ENCODE results near the gene FAM167B. TPM values are rescaled to one million over a fixed set of nuclear protein-coding genes. Genes with fewer than 3 reads are reported as not detected.
"Not testable (repeated sequence)": the region's sequence is repeated elsewhere in the genome, so short reads cannot be mapped to it uniquely, and the experiment has no call there.

Gene FAM167B
- polyA plus RNA-seq, 1 of the 3 experiments (the other 2 are of a cell fraction): 1.2 TPM

DNA sequence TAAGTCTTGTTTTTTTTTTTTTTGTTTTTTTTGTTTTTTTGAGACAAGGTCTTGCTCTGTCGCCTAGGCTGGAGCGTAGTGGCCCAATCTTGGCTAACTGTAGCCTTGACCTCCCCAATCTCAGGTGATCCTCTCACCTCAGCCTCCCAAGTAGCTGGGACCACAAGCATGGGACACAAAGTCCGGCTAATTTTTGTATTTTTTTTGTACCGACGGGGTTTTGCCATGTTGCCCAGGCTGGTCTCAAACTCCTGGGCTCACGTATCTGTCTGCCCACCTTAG lies 10.1 kb downstream of the FAM167B start:
- Histone ChIP-seq H3K79me2 (ENCODE audit: insufficient read depth) (no peaks in the 10 kb centered on the region), H4K20me1 (ENCODE audit: insufficient read depth) (no peaks in the 10 kb centered on the region), H3K9me3 (no peaks in the 10 kb centered on the region), H2AFZ (ENCODE audit: low read depth) (no peak overlapping the region), H3K27ac (ENCODE audit: low read depth in 2 of 2, low read length in 1 of 2) (no peak overlapping the region), H3K4me2 (no peak overlapping the region), H3K9ac (no peak overlapping the region), H3K4me3 (ENCODE audit: low read depth in 2 of 2, low read length in 1 of 2) (no peak overlapping the region), H3K27me3 (ENCODE audit: insufficient read depth) (no peaks in the 10 kb centered on the region), H3K4me1 (ENCODE audit: control insufficient read depth in 1 of 2, insufficient read depth in 2 of 2, low read depth in 1 of 2, low read length in 1 of 2) (no peaks in the 10 kb centered on the region), H3K36me3 (replicated peaks in 1 of 2; ENCODE audit: control insufficient read depth in 1 of 2, insufficient read depth in 2 of 2, low read length in 1 of 2) (no peaks in the 10 kb centered on the region), H3F3A (replicated peaks; ENCODE audit: insufficient read depth) (no peaks in the 10 kb centered on the region), H3K9me2 (no peaks in the 10 kb centered on the region)
- POLR2A ChIA-PET: no interaction called here
- no peak for DNase-seq
- CTCF ChIA-PET: interaction anchor here (2.7 kb wide), 1 partner anchor 9 kb away, joined by 12 read pairs; the partner anchor contains the start of gene FAM167B
- 94% methylated on average over 6 of the region's 6 CpGs for WGBS (ENCODE audit: low lambda C conversion rate)
- TF ChIP-seq, protein P1, sequence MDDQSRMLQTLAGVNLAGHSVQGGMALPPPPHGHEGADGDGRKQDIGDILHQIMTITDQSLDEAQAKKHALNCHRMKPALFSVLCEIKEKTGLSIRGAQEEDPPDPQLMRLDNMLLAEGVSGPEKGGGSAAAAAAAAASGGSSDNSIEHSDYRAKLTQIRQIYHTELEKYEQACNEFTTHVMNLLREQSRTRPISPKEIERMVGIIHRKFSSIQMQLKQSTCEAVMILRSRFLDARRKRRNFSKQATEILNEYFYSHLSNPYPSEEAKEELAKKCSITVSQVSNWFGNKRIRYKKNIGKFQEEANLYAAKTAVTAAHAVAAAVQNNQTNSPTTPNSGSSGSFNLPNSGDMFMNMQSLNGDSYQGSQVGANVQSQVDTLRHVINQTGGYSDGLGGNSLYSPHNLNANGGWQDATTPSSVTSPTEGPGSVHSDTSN (IDR thresholded peaks at IDR 0.05): no peak
- no peak for TF ChIP-seq FOXM1 (IDR thresholded peaks at IDR 0.05; ENCODE audit: low read depth)
- no peak for TF ChIP-seq SMC3 (IDR thresholded peaks at IDR 0.05; ENCODE audit: low read depth, low read length)
- TF ChIP-seq GATA2 (CRISPR knock-in tag; IDR thresholded peaks at IDR 0.05): no peak
- TF ChIP-seq CHD2 (IDR thresholded peaks at IDR 0.05; ENCODE audit: low read length, partially characterized antibody): no peak
- TF ChIP-seq SIN3A (IDR thresholded peaks at IDR 0.05; ENCODE audit: borderline replicate concordance, low read depth, low read length): no peak
- TF ChIP-seq MAX (IDR thresholded peaks at IDR 0.05; ENCODE audit: low read depth): no peak
- TF ChIP-seq, protein P2, sequence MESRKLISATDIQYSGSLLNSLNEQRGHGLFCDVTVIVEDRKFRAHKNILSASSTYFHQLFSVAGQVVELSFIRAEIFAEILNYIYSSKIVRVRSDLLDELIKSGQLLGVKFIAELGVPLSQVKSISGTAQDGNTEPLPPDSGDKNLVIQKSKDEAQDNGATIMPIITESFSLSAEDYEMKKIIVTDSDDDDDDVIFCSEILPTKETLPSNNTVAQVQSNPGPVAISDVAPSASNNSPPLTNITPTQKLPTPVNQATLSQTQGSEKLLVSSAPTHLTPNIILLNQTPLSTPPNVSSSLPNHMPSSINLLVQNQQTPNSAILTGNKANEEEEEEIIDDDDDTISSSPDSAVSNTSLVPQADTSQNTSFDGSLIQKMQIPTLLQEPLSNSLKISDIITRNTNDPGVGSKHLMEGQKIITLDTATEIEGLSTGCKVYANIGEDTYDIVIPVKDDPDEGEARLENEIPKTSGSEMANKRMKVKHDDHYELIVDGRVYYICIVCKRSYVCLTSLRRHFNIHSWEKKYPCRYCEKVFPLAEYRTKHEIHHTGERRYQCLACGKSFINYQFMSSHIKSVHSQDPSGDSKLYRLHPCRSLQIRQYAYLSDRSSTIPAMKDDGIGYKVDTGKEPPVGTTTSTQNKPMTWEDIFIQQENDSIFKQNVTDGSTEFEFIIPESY (IDR thresholded peaks at IDR 0.05; ENCODE audit: borderline replicate concordance, low read depth): no peak
- no peak for TF ChIP-seq TEAD4 (IDR thresholded peaks at IDR 0.05; ENCODE audit: borderline replicate concordance, insufficient read depth)

DNA sequence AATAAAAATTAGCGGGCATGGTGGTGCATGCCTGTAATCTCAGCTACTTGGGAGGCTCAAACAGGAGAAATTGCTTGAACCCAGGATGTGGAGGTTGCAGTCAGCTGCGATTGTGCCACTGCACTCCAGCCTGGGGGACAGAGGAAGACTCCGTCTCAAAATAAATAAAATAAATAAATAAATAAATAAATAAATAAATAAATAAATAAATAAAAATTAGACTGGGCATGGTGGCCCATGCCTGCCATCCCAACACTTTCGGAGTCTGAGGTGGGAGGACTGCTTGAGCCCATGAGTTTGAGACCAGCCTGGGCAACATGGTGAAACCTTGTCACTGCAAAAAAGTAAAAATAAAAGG lies 16.2 kb downstream of the FAM167B start:
- H3K27me3 ChIP-seq (ENCODE audit: insufficient read depth); H3K9me2 ChIP-seq; H4K20me1 ChIP-seq (ENCODE audit: insufficient read depth); H3K79me2 ChIP-seq (ENCODE audit: insufficient read depth); H3K9ac ChIP-seq; H3K9me3 ChIP-seq; H2AFZ ChIP-seq (ENCODE audit: low read depth); H3K4me1 ChIP-seq (ENCODE audit: control insufficient read depth in 1 of 2, insufficient read depth in 2 of 2, low read depth in 1 of 2, low read length in 1 of 2); CTCF ChIA-PET; H3K4me2 ChIP-seq; H3K36me3 ChIP-seq (replicated peaks in 1 of 2; ENCODE audit: control insufficient read depth in 1 of 2, insufficient read depth in 2 of 2, low read length in 1 of 2); H3K27ac ChIP-seq (ENCODE audit: low read depth in 2 of 2, low read length in 1 of 2); DNase-seq; H3K4me3 ChIP-seq (ENCODE audit: low read depth in 2 of 2, low read length in 1 of 2); POLR2A ChIA-PET: not testable (repeated sequence)
- 94% methylated on average over 4 of the region's 4 CpGs for WGBS (ENCODE audit: low lambda C conversion rate)
- H3F3A ChIP-seq (replicated peaks; ENCODE audit: insufficient read depth): peaks cover 14% of the 10 kb centered on the region

GRCh38 chr1:32263744-32264143 lies 16.7 kb downstream of the FAM167B start:
- H3K9ac ChIP-seq: no peak overlapping the region
- H2AFZ ChIP-seq (ENCODE audit: low read depth): no peak overlapping the region
- H3F3A ChIP-seq (replicated peaks; ENCODE audit: insufficient read depth): peaks cover 14% of the 10 kb centered on the region
- H3K4me3 ChIP-seq (ENCODE audit: low read depth in 2 of 2, low read length in 1 of 2): no peak overlapping the region
- H3K9me2 ChIP-seq: no peaks in the 10 kb centered on the region
- WGBS (ENCODE audit: low lambda C conversion rate): 85% methylated on average over 4 of the region's 4 CpGs
- no peaks in the 10 kb centered on the region for H4K20me1 ChIP-seq (ENCODE audit: insufficient read depth)
- no peaks in the 10 kb centered on the region for H3K27me3 ChIP-seq (ENCODE audit: insufficient read depth)
- H3K4me1 ChIP-seq (ENCODE audit: control insufficient read depth in 1 of 2, insufficient read depth in 2 of 2, low read depth in 1 of 2, low read length in 1 of 2): 0 out of 4 replicates have a peak, but pooled peaks cover 0 to 3% of the 10 kb centered on the region in 2 experiments
- no peak overlapping the region for H3K4me2 ChIP-seq
- no peaks in the 10 kb centered on the region for H3K36me3 ChIP-seq (replicated peaks in 1 of 2; ENCODE audit: control insufficient read depth in 1 of 2, insufficient read depth in 2 of 2, low read length in 1 of 2)
- no peaks in the 10 kb centered on the region for H3K79me2 ChIP-seq (ENCODE audit: insufficient read depth)
- CTCF ChIA-PET: no interaction called here
- no peak overlapping the region for H3K27ac ChIP-seq (ENCODE audit: low read depth in 2 of 2, low read length in 1 of 2)
- no peaks in the 10 kb centered on the region for H3K9me3 ChIP-seq
- POLR2A ChIA-PET: no interaction called here
- no peak for DNase-seq
- TF ChIP-seq TCF12 (IDR thresholded peaks at IDR 0.05) (no peak), RXRA (IDR thresholded peaks at IDR 0.05; ENCODE audit: borderline replicate concordance, low read depth) (no peak), GABPA (IDR thresholded peaks at IDR 0.05; ENCODE audit: low read depth) (no peak), REST (IDR thresholded peaks at IDR 0.05; ENCODE audit: low read depth, low read length) (no peak), TEAD4 (IDR thresholded peaks at IDR 0.05; ENCODE audit: borderline replicate concordance, insufficient read depth) (no peak)
- TF ChIP-seq, protein P3, sequence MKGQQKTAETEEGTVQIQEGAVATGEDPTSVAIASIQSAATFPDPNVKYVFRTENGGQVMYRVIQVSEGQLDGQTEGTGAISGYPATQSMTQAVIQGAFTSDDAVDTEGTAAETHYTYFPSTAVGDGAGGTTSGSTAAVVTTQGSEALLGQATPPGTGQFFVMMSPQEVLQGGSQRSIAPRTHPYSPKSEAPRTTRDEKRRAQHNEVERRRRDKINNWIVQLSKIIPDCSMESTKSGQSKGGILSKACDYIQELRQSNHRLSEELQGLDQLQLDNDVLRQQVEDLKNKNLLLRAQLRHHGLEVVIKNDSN (IDR thresholded peaks at IDR 0.05; ENCODE audit: borderline replicate concordance, low read depth): no peak
